Mucosa of stomach (tissue), 1 donor: ENCODE results near the gene PSME1.
"Not testable (repeated sequence)": the region's sequence is repeated elsewhere in the genome, so short reads cannot be mapped to it uniquely, and the experiment has no call there.

ENCODE experiments used
- H3K27me3 ChIP-seq: one replicate; pipeline ENCODE4 v1.7.0; 2013; ENCODE audit warnings: mild to moderate bottlenecking, low read length; ENCODE audit not compliant: control insufficient read depth, insufficient read depth
- H3K36me3 ChIP-seq: one replicate; pipeline ENCODE4 v1.7.0; 2013; ENCODE audit warnings: low read length; ENCODE audit not compliant: control insufficient read depth, insufficient read depth
- H3K4me1 ChIP-seq: one replicate; pipeline ENCODE4 v1.7.0; 2013; ENCODE audit warnings: mild to moderate bottlenecking, low read length; ENCODE audit not compliant: control insufficient read depth, insufficient read depth
- H3K4me3 ChIP-seq: one replicate; pipeline ENCODE4 v1.7.0; 2013; ENCODE audit warnings: low read length
- H3K9ac ChIP-seq: one replicate; pipeline ENCODE4 v1.7.0; 2013; ENCODE audit warnings: mild to moderate bottlenecking, low read length, moderate library complexity
- H3K9me3 ChIP-seq: one replicate; pipeline ENCODE4 v1.7.0; 2013; ENCODE audit warnings: mild to moderate bottlenecking, low read length, moderate library complexity; ENCODE audit not compliant: control insufficient read depth
- donor health status: Pancreatic carcinoma.

PSME1 gene

DNA sequence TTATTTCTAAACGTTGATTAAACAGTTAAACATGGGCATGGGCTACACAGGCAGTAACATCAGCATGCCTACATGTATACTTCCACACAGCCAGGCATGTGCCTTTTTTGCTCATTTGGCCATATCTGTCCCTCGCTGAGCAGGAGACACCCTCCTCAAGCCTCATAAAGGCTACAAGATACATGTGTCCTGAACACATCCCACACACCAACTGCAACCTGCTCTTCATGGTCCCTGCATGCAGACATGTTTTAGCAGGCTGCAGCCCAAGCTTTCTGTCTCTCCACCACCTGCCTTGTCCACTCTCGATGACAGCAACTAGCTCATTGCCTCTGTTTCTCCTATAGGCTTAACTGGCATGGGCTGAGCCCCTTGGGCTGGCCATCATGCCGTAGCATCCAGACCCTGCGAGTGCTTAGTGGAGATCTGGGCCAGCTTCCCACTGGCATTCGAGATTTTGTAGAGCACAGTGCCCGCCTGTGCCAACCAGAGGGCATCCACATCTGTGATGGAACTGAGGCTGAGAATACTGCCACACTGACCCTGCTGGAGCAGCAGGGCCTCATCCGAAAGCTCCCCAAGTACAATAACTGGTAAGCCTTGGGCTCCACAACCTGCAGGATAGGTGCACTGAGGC lies 39.3 kb upstream of the PSME1 start:
- Histone ChIP-seq H3K4me3 (no peak overlapping the region), H3K4me1 (peaks cover 31% of the 10 kb centered on the region), H3K9ac (no peak overlapping the region)

DNA sequence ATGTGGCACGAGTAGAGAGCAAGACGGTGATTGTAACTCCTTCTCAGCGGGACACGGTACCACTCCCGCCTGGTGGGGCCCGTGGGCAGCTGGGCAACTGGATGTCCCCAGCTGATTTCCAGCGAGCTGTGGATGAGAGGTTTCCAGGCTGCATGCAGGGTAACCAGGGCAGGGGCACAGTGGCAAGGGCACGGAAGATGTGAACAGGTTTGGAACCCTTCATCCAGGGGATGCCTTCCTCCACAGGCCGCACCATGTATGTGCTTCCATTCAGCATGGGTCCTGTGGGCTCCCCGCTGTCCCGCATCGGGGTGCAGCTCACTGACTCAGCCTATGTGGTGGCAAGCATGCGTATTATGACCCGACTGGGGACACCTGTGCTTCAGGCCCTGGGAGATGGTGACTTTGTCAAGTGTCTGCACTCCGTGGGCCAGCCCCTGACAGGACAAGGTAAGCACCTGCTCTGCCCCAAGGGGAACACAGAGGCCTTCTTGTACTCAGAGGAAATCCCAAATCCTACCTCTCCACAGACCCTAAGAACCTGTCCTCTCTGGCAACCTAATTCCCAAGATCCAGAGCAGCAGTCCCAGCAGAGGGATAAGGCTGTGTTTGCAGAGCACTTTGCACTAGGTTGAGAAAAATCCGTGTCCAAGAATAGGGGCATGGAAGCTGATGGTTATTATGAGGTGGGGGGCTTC lies 37.6 kb upstream of the PSME1 start:
- Histone ChIP-seq H3K27me3 (no peaks in the 10 kb centered on the region), H3K4me1 (peaks cover 20% of the 10 kb centered on the region), H3K36me3 (peaks cover 9% of the 10 kb centered on the region), H3K9me3 (no peaks in the 10 kb centered on the region), H3K4me3 (no peak overlapping the region), H3K9ac (no peak overlapping the region)

More for the DNA sequence above, 39.3 kb upstream of the PSME1 start:
- Histone ChIP-seq H3K36me3 (peaks cover 9% of the 10 kb centered on the region), H3K27me3 (no peaks in the 10 kb centered on the region), H3K9me3 (no peaks in the 10 kb centered on the region)

DNA sequence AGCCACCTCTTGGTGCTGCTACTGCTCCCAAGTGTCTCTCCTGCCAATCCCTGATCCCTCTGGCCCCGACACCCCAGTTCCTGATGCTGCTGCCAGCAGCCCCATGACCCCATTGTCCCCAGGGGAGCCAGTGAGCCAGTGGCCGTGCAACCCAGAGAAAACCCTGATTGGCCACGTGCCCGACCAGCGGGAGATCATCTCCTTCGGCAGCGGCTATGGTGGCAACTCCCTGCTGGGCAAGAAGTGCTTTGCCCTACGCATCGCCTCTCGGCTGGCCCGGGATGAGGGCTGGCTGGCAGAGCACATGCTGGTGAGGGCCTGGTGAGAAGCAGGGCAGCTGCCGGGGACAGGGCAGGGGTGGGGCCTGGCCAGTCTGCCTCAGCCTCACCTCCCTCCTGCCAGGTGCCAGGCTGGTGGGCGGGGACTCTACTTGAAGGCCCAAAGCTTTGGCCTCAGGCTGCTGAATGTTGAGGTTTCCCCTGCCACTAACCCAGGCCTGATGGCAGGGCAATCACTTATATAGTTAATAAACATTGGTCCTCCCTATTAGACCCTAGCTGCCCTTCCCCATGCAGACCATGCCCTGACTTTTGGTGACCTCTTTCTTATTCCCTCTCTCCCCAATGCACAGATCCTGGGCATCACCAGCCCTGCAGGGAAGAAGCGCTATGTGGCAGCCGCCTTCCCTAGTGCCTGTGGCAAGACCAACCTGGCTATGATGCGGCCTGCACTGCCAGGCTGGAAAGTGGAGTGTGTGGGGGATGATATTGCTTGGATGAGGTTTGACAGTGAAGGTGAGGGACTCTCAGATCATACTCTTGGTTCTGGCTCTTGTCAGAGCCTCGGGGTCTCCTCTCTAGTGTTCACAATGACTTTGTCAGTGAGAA lies 36.8 kb upstream of the PSME1 start:
- peaks cover 9% of the 10 kb centered on the region for H3K36me3 ChIP-seq

GRCh38 chr14:24100197-24100981 lies 35.6 kb upstream of the PSME1 start:
- Histone ChIP-seq H3K27me3 (no peaks in the 10 kb centered on the region), H3K4me3 (no peak overlapping the region), H3K9ac (no peak overlapping the region), H3K36me3 (peaks cover 9% of the 10 kb centered on the region), H3K4me1 (peaks cover 10% of the 10 kb centered on the region), H3K9me3 (no peaks in the 10 kb centered on the region)

More for the DNA sequence above, 36.8 kb upstream of the PSME1 start:
- Histone ChIP-seq H3K9me3 (no peaks in the 10 kb centered on the region), H3K9ac (no peak overlapping the region), H3K4me3 (no peak overlapping the region), H3K27me3 (no peaks in the 10 kb centered on the region), H3K4me1 (peaks cover 15% of the 10 kb centered on the region)

DNA sequence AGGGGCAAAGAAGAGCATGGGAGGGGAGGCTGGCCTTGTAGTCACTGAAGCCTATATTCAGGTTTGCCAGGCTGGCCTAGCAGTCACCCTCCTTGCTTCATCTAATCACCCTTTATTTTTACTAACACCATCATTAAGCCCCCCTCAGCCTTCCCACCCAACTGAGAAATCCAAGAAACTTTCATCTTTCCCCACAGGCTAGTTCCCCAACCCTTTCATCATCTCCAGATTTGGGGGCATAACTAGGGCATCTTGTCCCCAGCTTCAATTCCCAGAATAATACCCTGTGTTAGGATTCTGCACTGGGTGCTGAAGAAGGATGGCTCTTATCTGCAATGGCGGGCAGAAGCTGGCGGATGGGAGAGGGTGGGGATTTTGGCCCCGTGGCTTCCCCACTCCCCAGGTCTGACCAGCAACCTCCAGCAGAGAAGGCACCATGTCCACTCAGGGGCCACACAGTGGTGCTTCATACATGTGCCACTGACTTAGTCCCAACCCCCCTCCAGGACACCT lies 35.0 kb upstream of the PSME1 start:
- no peak overlapping the region for H3K4me3 ChIP-seq
- peaks cover 9% of the 10 kb centered on the region for H3K36me3 ChIP-seq
- H3K9ac ChIP-seq: no peak overlapping the region
- H3K4me1 ChIP-seq: peaks cover 6% of the 10 kb centered on the region
- no peaks in the 10 kb centered on the region for H3K27me3 ChIP-seq
- H3K9me3 ChIP-seq: no peaks in the 10 kb centered on the region

DNA sequence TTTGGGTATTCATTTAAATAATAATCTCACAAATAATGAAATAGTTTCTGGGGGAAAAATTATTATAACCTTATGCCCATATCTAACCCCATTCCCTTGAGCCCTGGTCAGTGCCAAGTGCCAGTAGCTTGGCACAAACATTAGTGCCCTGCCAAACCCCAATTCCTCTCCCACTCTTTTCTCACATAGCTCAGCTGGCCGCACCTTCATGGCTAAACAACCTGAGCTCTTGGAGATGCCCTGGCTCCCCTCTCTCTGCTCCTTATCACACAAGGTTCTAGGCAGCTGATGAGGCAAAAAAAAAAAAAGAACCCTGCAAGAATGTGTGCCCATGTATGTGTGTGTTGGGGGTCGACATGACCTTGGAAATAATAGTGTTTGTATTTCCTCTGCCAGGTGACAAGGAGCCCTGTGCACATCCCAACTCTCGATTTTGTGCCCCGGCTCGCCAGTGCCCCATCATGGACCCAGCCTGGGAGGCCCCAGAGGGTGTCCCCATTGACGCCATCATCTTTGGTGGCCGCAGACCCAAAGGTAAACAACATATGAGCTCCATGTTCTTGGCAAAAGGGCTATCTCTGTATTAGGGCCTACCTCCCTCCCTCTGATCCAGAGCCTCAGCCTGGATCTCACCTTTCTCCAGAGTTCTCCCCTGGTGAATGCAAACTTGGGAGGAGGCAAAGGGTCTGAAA lies 33.5 kb upstream of the PSME1 start:
- H3K9me3 ChIP-seq: no peaks in the 10 kb centered on the region
- peaks cover 9% of the 10 kb centered on the region for H3K36me3 ChIP-seq
- H3K4me1 ChIP-seq: peaks cover 6% of the 10 kb centered on the region
- no peak overlapping the region for H3K9ac ChIP-seq
- H3K4me3 ChIP-seq: no peak overlapping the region
- no peaks in the 10 kb centered on the region for H3K27me3 ChIP-seq

GRCh38 chr14:24103451-24103850 lies 32.5 kb upstream of the PSME1 start:
- Histone ChIP-seq H3K27me3 (no peaks in the 10 kb centered on the region), H3K36me3 (peaks cover 4% of the 10 kb centered on the region), H3K9ac (no peak overlapping the region), H3K4me1 (peaks cover 6% of the 10 kb centered on the region), H3K9me3 (no peaks in the 10 kb centered on the region), H3K4me3 (no peak overlapping the region)

GRCh38 chr14:24105609-24106239 lies 30.3 kb upstream of the PSME1 start:
- not testable (repeated sequence) for H3K4me1 ChIP-seq, H3K9me3 ChIP-seq, H3K9ac ChIP-seq, H3K27me3 ChIP-seq, H3K36me3 ChIP-seq, H3K4me3 ChIP-seq

GRCh38 chr14:24106672-24107271 lies 29.2 kb upstream of the PSME1 start:
- Histone ChIP-seq H3K9ac (no peak overlapping the region), H3K27me3 (no peaks in the 10 kb centered on the region), H3K36me3 (no peaks in the 10 kb centered on the region), H3K4me3 (no peak overlapping the region), H3K9me3 (no peaks in the 10 kb centered on the region), H3K4me1 (peaks cover 5% of the 10 kb centered on the region)

DNA sequence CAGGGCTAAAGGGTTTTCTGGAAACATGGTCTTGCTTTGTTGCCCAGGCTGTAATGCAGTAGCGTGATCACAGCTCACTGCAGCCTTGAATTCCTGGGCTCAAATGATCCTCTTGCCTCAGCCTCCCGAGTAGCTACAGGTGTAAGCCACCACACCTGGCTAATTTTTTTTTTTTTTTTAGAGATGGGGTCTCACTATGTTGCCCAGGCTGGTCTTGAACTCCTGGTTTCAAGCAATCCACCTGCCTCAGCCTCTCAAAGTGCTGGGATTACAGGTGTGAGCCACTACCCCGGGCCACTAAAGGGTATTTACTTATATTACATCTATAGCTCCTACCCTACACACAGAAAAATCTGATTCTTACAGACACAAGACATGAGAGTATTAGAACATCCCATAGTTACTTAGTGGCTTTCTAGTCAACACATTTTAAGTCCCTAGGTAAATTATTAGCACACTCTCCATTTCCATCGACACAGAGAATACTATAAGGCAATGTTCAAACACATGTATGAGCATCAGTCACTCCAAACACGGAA lies 27.6 kb upstream of the PSME1 start:
- no peaks in the 10 kb centered on the region for H3K9me3 ChIP-seq
- no peak overlapping the region for H3K9ac ChIP-seq
- no peak overlapping the region for H3K4me3 ChIP-seq
- no peaks in the 10 kb centered on the region for H3K36me3 ChIP-seq
- H3K4me1 ChIP-seq: peaks cover 7% of the 10 kb centered on the region
- H3K27me3 ChIP-seq: no peaks in the 10 kb centered on the region
